Tibial artery (tissue), 4 donors: ENCODE measurements around the gene GOLGA8B.

Source experiments
- DNase-seq, 2 donors: peaks; one replicate each; pipeline ENCODE4 v3.0.0-alpha.2; 2019
- H3K27ac ChIP-seq, 2 donors: fragments of 200-600 bp; sonication (generic) in 1 of 2; 1 replicate in 1 of 2; 2 replicates in 1 of 2; pipeline ENCODE4 v1.5.1; 2018 to 2019; ENCODE audit warnings: mild to moderate bottlenecking in 1 of 2
- H3K27me3 ChIP-seq, 2 donors: fragments of 200-600 bp; sonication (generic) in 1 of 2; one replicate each; pipeline versions ENCODE4 v1.5.1 to v1.6.0; 2016 to 2019
- H3K36me3 ChIP-seq, 3 donors: fragments of 200-600 bp; sonication (generic) in 2 of 3; one replicate each; pipeline ENCODE4 v1.5.1; 2016 to 2019; ENCODE audit warnings: mild to moderate bottlenecking in 2 of 3
- H3K4me1 ChIP-seq, 4 donors: fragments of 200-600 bp; sonication (generic) in 2 of 4; 1 replicate in 3 of 4; 2 replicates in 1 of 4; pipeline ENCODE4 v1.5.1; 2016 to 2019
- H3K4me3 ChIP-seq, 2 donors: fragments of 200-600 bp; sonication (generic) in 1 of 2; 1 replicate in 1 of 2; 2 replicates in 1 of 2; pipeline ENCODE4 v1.5.1; 2018 to 2019; ENCODE audit warnings: mild to moderate bottlenecking in 2 of 2
- H3K9me3 ChIP-seq, 3 donors: fragments of 200-600 bp; sonication (generic) in 1 of 3; one replicate each; pipeline ENCODE4 v1.5.1; 2016 to 2019
- intact Hi-C: fragments of 100-400 bp; cut with DNase I; formaldehyde crosslinking; loops from one replicate; pipeline ENCODE4 v1.15.0; 2023; ENCODE audit warnings: low total_unique reads
- TF ChIP-seq, protein P1 (sequence below), 2 experiments: fragments of 200-600 bp in 1 of 2; fragments of 450-650 bp in 1 of 2; IDR thresholded peaks; one replicate each; pipeline ENCODE4 v1.5.1; 2017 to 2019; ENCODE audit warnings: antibody characterized with exemption in 2 of 2, mild to moderate bottlenecking in 1 of 2, moderate library complexity in 1 of 2

Gene GOLGA8B

DNA sequence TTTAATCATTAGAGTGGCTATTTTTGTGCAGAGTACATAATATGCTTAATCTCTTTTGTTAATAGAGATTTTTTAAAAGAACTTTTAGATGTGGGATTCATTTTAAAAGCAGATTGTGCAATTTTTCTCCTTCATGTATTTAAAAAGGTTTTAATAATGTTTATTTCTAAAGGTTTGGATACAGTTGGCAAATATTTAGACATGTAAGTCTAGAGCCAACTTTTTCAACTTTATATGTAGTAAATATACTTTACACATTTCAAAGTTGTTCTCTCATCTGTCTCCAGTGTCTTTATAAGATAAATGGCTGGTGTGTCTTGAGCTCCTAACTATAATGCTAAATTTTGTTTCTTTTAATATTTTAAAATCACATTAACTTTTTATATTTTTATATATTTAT is 22.7 kb upstream of the GOLGA8B start:
- Histone ChIP-seq H3K27me3 (peaks cover 0 to 2% of the 10 kb centered on the region in 2 donors), H3K9me3 (no peaks in the 10 kb centered on the region), H3K4me1 (no peaks in the 10 kb centered on the region), H3K4me3 (no peak overlapping the region), H3K27ac (no peak overlapping the region), H3K36me3 (no peaks in the 10 kb centered on the region)
- DNase-seq, result no peak
- TF ChIP-seq, protein P1, sequence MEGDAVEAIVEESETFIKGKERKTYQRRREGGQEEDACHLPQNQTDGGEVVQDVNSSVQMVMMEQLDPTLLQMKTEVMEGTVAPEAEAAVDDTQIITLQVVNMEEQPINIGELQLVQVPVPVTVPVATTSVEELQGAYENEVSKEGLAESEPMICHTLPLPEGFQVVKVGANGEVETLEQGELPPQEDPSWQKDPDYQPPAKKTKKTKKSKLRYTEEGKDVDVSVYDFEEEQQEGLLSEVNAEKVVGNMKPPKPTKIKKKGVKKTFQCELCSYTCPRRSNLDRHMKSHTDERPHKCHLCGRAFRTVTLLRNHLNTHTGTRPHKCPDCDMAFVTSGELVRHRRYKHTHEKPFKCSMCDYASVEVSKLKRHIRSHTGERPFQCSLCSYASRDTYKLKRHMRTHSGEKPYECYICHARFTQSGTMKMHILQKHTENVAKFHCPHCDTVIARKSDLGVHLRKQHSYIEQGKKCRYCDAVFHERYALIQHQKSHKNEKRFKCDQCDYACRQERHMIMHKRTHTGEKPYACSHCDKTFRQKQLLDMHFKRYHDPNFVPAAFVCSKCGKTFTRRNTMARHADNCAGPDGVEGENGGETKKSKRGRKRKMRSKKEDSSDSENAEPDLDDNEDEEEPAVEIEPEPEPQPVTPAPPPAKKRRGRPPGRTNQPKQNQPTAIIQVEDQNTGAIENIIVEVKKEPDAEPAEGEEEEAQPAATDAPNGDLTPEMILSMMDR (IDR thresholded peaks at IDR 0.05), result no peak
- intact Hi-C loops, result no loop called here

DNA sequence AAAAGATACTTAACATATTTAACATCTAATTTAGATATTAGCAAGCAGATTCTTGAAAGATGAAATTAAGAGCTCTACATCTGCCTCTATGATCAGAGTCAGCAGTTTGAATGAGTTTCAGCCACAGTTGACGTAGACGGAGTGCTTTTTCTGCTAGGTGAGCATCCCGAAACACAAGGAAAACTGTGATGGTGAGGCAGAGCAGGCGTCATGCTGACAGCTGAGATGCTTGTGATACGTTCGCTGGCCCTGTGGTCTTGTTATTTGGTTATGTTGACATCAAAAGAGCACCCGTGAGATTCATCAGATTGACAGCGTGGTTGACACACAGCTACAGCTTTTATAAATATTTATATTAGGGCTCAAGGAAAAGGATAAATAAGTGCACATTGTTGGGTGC is 19.6 kb upstream of the GOLGA8B start:
- intact Hi-C loops, result no loop called here
- H3K27ac ChIP-seq, result no peak overlapping the region
- TF ChIP-seq, protein P1 (IDR thresholded peaks at IDR 0.05), result no peak
- H3K27me3 ChIP-seq, result peaks cover 0 to 2% of the 10 kb centered on the region in 2 donors
- H3K4me1 ChIP-seq, result no peaks in the 10 kb centered on the region
- DNase-seq, result no peak
- H3K9me3 ChIP-seq, result no peaks in the 10 kb centered on the region
- H3K36me3 ChIP-seq, result no peaks in the 10 kb centered on the region
- H3K4me3 ChIP-seq, result no peak overlapping the region

DNA sequence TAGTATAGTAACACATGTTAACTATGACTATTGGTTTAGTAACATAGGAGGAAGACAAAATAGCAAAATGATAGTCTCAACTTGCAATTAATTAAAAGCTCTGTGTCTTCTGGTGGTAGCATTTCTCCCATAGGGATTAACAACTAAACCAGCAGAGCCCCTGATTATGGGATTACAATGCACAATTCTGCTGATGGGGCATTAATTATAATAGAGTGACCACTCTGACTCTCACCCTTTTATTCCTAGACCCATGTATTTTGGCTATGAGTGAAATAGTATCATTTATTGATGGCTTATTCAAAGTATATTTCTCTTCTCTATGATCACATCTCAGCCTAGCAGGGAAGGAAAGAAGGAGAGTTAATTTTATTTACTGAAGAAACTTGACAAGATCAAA is 17.5 kb upstream of the GOLGA8B start:
- intact Hi-C loops, result no loop called here
- TF ChIP-seq, protein P1 (IDR thresholded peaks at IDR 0.05), result no peak

DNA sequence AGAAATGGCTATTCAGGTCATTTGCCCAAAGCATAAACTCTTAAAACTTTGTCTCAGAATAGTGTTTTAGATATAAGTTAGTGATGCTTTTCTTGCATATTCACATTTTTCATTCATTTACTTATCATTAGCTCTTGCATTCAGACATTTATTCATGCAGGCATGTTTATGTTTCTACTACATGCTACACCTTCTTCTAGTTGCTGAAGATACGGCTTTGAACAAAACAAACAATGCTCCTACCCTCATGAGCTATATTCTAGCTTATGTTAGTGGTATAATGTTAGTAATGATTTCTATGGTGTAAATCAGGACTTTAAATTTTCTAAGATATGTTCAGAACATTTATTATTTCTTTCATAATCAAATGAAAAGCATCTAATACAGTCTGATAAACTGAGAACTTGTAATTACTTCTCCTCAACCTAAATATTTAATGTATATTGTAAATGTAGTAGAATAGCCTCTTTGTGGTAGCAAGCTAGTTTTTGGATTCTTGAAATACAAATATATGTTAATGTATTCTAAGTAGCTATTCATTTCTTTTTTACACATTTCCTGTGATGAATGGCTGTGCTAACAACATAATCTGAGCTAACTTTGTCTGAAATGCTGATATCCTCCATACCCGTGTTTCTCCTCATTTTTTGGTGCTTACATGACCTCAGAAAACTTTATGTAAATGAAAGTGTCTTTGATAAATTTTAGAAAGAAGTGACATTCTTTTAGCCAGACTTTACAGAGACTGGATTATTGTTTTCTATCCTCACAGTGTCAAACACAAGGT is 15.5 kb upstream of the GOLGA8B start:
- TF ChIP-seq, protein P1 (IDR thresholded peaks at IDR 0.05), result no peak
- H3K9me3 ChIP-seq, result no peaks in the 10 kb centered on the region
- H3K4me3 ChIP-seq, result no peak overlapping the region
- intact Hi-C loops, result no loop called here
- no peaks in the 10 kb centered on the region for H3K36me3 ChIP-seq
- H3K27me3 ChIP-seq, result peaks cover 0 to 2% of the 10 kb centered on the region in 2 donors
- no peak for DNase-seq
- no peak overlapping the region for H3K27ac ChIP-seq
- no peaks in the 10 kb centered on the region for H3K4me1 ChIP-seq

More for the DNA sequence above, 17.5 kb upstream of the GOLGA8B start:
- Histone ChIP-seq H3K36me3 (no peaks in the 10 kb centered on the region), H3K4me3 (no peak overlapping the region), H3K4me1 (no peaks in the 10 kb centered on the region), H3K9me3 (no peaks in the 10 kb centered on the region), H3K27ac (no peak overlapping the region), H3K27me3 (peaks cover 0 to 2% of the 10 kb centered on the region in 2 donors)
- no peak for DNase-seq

DNA sequence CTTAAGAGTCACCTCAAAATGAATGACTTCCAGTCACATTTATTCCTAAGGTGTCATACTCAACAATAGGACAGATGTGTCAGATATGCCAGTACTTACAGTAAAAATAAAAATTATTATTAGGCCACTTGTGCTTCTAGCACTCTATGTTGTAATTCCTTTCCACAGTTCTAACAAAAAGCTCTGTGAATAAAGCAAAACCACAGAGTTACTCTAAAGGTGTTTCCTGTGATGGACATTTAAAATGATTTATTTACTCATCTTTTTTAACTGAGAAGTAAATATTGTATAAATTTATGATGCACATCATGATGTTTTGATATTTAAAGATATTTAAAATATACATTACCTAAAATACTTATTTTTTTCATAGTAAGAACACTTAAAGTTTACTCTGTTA is 13.9 kb upstream of the GOLGA8B start:
- H3K4me1 ChIP-seq, result no peaks in the 10 kb centered on the region
- intact Hi-C loops, result no loop called here
- DNase-seq, result no peak
- H3K27me3 ChIP-seq, result no peaks in the 10 kb centered on the region
- H3K4me3 ChIP-seq, result no peak overlapping the region
- no peak overlapping the region for H3K27ac ChIP-seq
- no peaks in the 10 kb centered on the region for H3K9me3 ChIP-seq
- no peaks in the 10 kb centered on the region for H3K36me3 ChIP-seq
- TF ChIP-seq, protein P1 (IDR thresholded peaks at IDR 0.05), result no peak
